ENCODE results near the gene CILP2. TPM values are rescaled to one million over a fixed set of nuclear protein-coding genes. Genes with fewer than 3 reads are reported as not detected.

The CILP2 gene
- total RNA-seq, 4 donors from 2014 or later, result 0.17 to 1.4 TPM; not detected in 2

- 16 to 24% methylated on average over 5 to 6 of the region's 6 CpGs for WGBS, 2 donors
- intact Hi-C loops (cut with DNase I; ENCODE audit: low total_unique reads), result no loop called here
- no peak overlapping the region for H3K4me3 ChIP-seq (ENCODE audit: low read depth, poor library complexity, severe bottlenecking)
- TF ChIP-seq CTCF (IDR thresholded peaks at IDR 0.05), result no peak
- TF ChIP-seq POLR2A (IDR thresholded peaks at IDR 0.05), result no peak
- DNase-seq (ENCODE audit: low spot score in 2 of 2), result no peak
Observed at GRCh38 chr19:19510432-19510831, 27.6 kb upstream of the CILP2 start.

- no peak overlapping the region for H3K4me3 ChIP-seq (ENCODE audit: low read depth, poor library complexity, severe bottlenecking)
- intact Hi-C loops (cut with DNase I; ENCODE audit: low total_unique reads), result no loop called here
- no peak for DNase-seq (ENCODE audit: low spot score in 2 of 2)
- 86 to 88% methylated on average over 17 of the region's 17 CpGs for WGBS, 2 donors
- TF ChIP-seq POLR2A (IDR thresholded peaks at IDR 0.05), result no peak
- no peak for TF ChIP-seq CTCF (IDR thresholded peaks at IDR 0.05)
Observed at GRCh38 chr19:19513682-19514081, 24.4 kb upstream of the CILP2 start.

GRCh38 chr19:19514215-19514657, 23.8 kb upstream of the CILP2 start:
- TF ChIP-seq POLR2A (IDR thresholded peaks at IDR 0.05) (no peak), CTCF (IDR thresholded peaks at IDR 0.05) (no peak)
- H3K4me3 ChIP-seq (ENCODE audit: low read depth, poor library complexity, severe bottlenecking), result no peak overlapping the region
- intact Hi-C loops (cut with DNase I; ENCODE audit: low total_unique reads), result no loop called here
- peak in 1 of 2 donors; percentile 39 for DNase-seq (ENCODE audit: low spot score in 2 of 2)
- 31 to 41% methylated on average over 31 to 44 of the region's 46 CpGs for WGBS, 2 donors

GRCh38 chr19:19514881-19515641, 23.0 kb upstream of the CILP2 start, which contains the start of gene TSSK6:
Gene TSSK6, minus strand, starts transcription at chr19:19515548. Its CDS starts 121 bp downstream, at chr19:19515427.
- no peak for DNase-seq (ENCODE audit: low spot score in 2 of 2)
- TF ChIP-seq CTCF (IDR thresholded peaks at IDR 0.05) (no peak), POLR2A (IDR thresholded peaks at IDR 0.05) (no peak)
- WGBS, 2 donors, result 86% methylated on average over 74 of the region's 74 CpGs
- intact Hi-C loops (cut with DNase I; ENCODE audit: low total_unique reads), result no loop called here
- peak within 1 kb of the TSS; percentile 72 for H3K4me3 ChIP-seq (ENCODE audit: low read depth, poor library complexity, severe bottlenecking)

- DNase-seq (ENCODE audit: low spot score in 2 of 2), result peak; percentile 93 to 99
- TF ChIP-seq CTCF (IDR thresholded peaks at IDR 0.05), result no peak
- peak in 1 of 2 donors; percentile 31 for TF ChIP-seq POLR2A (IDR thresholded peaks at IDR 0.05)
- peak within 1 kb of the TSS; percentile 72 for H3K4me3 ChIP-seq (ENCODE audit: low read depth, poor library complexity, severe bottlenecking)
- 6 to 7% methylated on average over 41 to 61 of the region's 61 CpGs for WGBS, 2 donors
- intact Hi-C loops (cut with DNase I; ENCODE audit: low total_unique reads), result no loop called here
Observed at GRCh38 chr19:19515642-19516519, 22.2 kb upstream of the CILP2 start, which contains the start of gene NDUFA13. Gene NDUFA13, plus strand, starts transcription at chr19:19516225. Its CDS starts 14 bp downstream, at chr19:19516239.

Data from lower leg skin (tissue), 4 donors.